Mesenteric fat pad (tissue), 1 donor: ENCODE measurements around the gene FKBP1C. TPM values are rescaled to one million over a fixed set of nuclear protein-coding genes. Genes with fewer than 3 reads are reported as not detected.
"Not testable (repeated sequence)": the region's sequence is repeated elsewhere in the genome, so short reads cannot be mapped to it uniquely, and the experiment has no call there.

Experiments used
- DNase-seq: peaks from one replicate; pipeline ENCODE4 v3.0.0-alpha.2; 2020; ENCODE audit warnings: low spot score
- long read RNA-seq: library from polyadenylated mRNA; unstranded; transcript quantifications from one replicate; pipeline ENCODE4 v2.0.0, GENCODE V29; 2020
- total RNA-seq: library from RNA; stranded (reverse); fragmentation: NEBNext Ultra II Directional; extraction: Animal tissue kit (Norgen Biotek cat#: 25700); gene quantifications from one replicate; pipeline ENCODE4 v1.2.1, GENCODE V29; 2021
- donor health status: DM: yes; HTN: yes; CAD: no.

Gene FKBP1C
- not detected for total RNA-seq
- long read RNA-seq: 0 reads

DNA sequence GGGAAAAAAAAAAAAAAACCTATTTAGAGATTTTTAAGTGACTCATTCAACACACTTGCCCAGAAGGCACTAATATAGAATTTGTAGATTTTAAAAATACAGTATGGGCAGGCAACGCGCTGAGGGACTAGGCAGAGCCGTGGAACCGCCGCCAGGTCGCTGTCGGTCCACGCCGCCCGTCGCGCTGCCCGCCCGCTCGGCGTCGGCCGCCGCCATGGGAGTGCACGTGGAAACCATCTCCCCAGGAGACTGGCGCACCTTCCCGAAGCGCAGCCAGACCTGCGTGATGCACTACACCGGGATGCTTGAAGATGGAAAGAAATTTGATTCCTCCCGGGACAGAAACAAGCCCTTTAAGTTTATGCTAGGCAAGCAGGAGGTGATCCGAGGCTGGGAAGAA is at the start of gene FKBP1C:
FKBP1C (plus strand) TSS at position 127 of the 400 bp plus-strand sequence.
- not testable (repeated sequence) for DNase-seq

DNA sequence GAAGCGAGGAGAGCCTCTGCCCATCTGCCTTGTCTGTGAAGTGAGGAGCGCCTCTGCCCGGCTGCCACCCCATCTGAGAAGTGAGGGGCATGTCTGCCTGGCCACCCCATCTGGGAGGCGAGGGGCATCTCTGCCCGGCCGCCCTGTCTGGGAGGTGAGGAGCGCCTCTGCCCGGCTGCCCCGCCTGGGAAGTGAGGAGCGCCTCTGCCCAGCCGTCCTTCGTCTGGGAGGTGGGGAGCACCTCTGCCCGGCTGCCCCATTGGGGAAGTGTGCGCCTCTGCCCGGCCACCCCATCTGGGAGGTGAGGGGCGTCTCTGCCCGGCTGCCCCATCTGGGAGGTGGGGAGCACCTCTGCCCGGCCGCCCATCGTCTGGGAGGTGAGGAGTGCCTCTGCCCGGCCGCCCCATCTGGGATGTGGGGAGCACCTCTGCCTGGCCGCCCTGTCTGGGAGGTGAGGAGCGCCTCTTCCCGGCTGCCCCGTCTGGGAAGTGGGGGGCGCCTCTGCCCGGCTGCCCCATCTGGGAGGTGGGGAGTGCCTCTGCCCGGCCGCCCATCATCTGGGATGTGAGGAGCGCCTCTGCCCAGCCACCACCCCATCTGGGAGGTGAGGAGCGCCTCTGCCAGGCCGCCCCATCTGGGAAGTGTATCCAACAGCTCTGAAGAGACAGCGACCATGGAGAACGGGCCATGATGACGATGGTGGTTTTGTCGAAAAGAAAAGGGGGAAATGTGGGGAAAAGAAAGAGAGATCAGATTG is 47.0 kb upstream of the FKBP1C start:
- DNase-seq: not testable (repeated sequence)

DNA sequence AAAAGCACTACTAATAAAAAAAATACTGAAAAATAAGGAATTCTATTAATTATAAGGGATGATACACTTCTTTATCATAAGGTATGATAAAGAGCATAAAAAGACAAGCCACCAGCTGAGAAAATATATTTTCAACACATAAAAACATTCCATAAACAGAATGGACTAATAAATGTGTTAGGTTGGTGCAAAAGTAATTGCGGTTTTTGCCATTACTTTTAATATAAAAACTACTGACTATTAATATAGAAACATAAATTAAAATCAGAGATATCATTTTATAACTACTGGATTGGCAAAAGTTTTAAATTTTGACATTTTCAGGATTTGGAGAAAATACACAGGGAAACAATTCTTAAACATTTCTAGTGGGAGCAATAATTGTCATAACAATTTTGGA is 37.1 kb upstream of the FKBP1C start:
- DNase-seq: no peak

GRCh38 chr6:63176181-63176580 is 35.1 kb upstream of the FKBP1C start:
- no peak for DNase-seq

DNA sequence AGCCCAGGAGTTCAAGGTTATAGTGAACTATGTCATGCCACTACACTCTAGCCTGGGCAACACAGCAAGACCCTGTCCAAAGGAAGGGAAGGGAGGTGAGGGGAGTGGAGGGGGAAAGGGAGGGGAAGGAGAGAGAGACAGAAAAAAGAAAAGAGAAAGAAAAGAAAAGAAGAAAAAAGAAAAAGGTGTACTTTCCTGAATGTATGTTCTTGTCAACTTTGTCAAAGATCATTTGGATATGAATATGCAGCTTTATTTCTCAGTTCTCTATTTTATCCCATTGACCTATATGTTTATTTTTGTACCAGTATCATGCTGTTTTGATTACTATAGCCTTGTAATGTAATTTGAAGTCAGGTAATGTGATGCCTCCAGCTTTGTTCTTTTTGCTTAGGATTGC is 30.9 kb upstream of the FKBP1C start:
- no peak for DNase-seq

DNA sequence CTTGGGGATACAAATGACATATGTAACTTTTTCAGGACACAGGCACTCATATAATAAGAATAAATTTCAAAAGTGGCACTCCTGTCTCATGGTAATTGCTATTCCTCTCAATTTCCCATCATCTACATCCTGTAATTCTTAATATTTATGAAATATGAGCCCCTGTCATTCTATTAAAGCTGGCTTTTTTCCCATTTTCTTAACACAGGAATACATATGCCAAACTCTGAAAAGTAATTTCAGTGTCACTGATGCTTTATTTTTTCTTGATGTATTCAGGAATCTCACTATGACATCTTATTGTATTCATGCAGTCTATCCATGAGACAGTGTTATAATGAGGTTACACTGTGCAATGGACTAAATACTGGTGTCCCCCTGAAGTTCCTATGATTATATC is 24.3 kb upstream of the FKBP1C start:
- DNase-seq: no peak

GRCh38 chr6:63188828-63189227 is 22.4 kb upstream of the FKBP1C start:
- no peak for DNase-seq

DNA sequence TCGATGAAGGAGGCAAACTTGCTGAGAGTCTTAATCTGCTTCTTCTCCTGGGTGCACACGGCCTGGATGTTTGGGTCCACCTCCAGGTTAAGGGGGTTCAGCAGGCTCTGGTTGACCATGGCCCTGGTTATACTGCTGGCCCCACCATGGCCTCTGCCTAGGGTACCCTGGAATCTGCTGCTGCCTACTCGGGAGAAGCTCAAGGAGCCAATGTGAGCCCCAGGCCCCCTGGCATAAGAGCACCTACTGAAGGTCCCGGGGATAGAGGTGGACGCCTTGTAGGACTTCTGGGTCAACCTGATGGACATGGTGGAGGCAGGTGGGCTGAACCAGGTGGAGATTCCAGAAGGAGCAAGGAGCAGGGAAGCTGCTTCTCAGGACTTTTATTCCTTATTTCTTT is 17.9 kb upstream of the FKBP1C start:
- DNase-seq: no peak

GRCh38 chr6:63197741-63198140 is 13.5 kb upstream of the FKBP1C start:
- no peak for DNase-seq

- no peak for DNase-seq
Observed at GRCh38 chr6:63213325-63213724, 2.1 kb downstream of the FKBP1C start.

GRCh38 chr6:63214816-63215215 is 3.5 kb downstream of the FKBP1C start:
- DNase-seq: no peak

DNA sequence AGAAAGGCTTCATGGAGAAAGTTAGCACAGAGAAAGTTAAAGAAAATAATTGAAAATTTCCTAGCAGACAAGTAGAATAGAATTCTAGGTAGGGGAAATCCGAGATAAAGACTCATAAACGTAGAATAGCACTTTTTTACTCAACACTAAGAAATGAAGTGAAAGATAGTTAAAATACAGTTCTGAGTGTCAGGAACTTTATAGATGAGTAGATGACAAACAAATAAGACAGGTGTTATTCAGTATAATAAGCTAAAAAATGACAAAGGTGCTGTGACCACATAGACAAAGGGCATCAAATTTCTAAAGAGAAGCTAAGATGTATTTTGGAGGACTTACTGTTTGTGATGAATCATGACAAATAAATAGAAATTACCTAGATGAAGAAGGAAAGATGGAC is 12.9 kb downstream of the FKBP1C start:
- DNase-seq: no peak

DNA sequence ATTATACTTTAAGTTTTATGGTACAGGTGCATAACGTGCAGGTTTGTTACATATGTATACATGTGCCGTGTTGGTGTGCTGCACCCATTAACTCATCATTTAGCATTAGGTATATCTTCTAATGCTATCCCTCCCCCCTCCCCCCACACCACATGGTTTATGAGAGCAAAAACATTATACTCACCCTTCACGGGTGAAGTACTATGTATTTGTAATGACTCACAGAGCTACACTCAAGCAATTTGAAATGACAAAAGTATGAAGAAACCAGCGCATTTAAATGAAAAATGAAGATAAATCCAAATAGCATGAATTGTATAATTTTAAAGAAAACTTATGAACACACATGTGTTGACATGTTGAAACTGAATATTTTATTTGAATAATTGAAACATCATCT is 14.7 kb downstream of the FKBP1C start:
- DNase-seq: not testable (repeated sequence)

DNA sequence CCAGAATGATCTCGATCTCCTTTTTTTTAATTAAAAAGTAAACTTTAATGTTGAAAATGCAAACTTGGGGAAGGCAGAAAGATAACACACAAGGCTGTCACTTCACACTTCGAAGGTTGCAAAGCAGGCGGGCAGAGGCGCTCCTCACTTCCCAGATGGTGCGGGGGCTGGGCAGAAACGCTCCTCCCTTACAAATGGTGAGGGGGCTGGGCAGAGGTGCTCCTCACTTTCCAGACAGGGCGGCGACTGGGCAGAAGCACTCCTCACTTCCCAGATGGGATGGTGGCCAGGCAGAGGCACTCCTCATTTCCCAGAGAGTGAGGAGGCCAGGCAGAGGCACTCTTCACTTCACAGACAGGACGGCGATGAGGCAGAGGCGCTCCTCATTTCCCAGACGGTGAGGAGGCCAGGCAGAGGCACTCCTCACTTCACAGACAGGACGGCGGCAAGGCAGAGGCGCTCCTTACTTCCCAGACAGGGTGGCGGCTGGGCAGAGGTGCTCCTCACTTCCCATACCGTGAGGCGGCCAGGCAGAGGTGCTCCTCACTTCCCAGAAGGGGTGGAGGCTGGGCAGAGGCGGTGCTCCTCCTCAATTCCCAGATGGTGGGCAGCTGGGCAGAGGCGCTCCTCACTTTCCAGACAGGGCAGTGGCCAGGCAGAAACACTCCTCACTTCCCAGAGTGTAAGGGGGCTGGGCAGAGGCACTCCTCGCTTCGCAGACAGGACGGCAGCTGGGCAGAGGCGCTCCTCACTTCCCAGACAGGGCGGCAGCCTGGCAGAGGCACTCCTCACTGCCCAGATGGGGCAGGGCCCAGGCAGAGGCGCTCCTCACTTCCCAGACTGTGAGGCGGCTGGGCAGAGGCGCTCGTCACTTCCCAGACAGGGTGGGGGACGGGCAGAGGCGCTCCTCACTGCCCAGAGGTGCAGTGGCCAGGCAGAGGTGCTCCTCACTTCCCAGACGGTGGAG is 16.9 kb downstream of the FKBP1C start:
- DNase-seq: not testable (repeated sequence)

- not testable (repeated sequence) for DNase-seq
Observed at GRCh38 chr6:63230027-63230426, 18.8 kb downstream of the FKBP1C start.

- not testable (repeated sequence) for DNase-seq
Observed at GRCh38 chr6:63230511-63230910, 19.2 kb downstream of the FKBP1C start.

- no peak for DNase-seq
Observed at GRCh38 chr6:63236398-63236817, 25.1 kb downstream of the FKBP1C start.

DNA sequence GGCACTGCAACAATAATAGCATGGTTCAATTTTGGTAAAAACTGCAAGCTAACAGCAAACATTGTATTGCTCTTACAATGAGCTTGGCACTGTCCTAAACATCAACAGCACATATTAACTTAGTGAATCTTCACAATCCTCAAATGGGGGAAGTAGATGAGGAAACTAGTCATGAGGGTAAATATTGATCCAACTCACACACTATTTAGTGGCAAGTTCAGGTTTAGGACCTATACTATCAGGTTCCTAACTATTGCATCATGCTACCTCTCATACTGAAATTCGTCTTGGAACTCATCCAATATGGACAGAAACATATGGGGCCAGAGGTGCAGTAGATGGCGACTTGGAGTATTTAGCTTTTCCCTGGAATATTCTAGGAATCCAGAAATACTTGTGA is 34.2 kb downstream of the FKBP1C start:
- no peak for DNase-seq

- DNase-seq: no peak
Observed at GRCh38 chr6:63245909-63246308, 34.6 kb downstream of the FKBP1C start.

- DNase-seq: no peak
Observed at GRCh38 chr6:63246581-63246980, 35.3 kb downstream of the FKBP1C start.

GRCh38 chr6:63249875-63250482 is 38.7 kb downstream of the FKBP1C start:
- DNase-seq: no peak

- no peak for DNase-seq
Observed at GRCh38 chr6:63259153-63259552, 47.9 kb downstream of the FKBP1C start.
